NCI-H1417 treated with DMSO at 0.1 percent for 48 hours (cell line): ENCODE data around the gene TBXA2R.
"Not testable (repeated sequence)": the region's sequence is repeated elsewhere in the genome, so short reads cannot be mapped to it uniquely, and the experiment has no call there.

Source experiments
- DNase-seq: peaks from one replicate; lab custom pipeline; 2025; lab: John Stamatoyannopoulos, UW

The TBXA2R gene

GRCh38 chr19:3605361-3605760, 1.3 kb downstream of the TBXA2R start:
- DNase-seq, result no peak

- DNase-seq, result no peak
These were observed 1.7 kb downstream of the TBXA2R start for GRCh38 chr19:3604987-3605343.

DNA sequence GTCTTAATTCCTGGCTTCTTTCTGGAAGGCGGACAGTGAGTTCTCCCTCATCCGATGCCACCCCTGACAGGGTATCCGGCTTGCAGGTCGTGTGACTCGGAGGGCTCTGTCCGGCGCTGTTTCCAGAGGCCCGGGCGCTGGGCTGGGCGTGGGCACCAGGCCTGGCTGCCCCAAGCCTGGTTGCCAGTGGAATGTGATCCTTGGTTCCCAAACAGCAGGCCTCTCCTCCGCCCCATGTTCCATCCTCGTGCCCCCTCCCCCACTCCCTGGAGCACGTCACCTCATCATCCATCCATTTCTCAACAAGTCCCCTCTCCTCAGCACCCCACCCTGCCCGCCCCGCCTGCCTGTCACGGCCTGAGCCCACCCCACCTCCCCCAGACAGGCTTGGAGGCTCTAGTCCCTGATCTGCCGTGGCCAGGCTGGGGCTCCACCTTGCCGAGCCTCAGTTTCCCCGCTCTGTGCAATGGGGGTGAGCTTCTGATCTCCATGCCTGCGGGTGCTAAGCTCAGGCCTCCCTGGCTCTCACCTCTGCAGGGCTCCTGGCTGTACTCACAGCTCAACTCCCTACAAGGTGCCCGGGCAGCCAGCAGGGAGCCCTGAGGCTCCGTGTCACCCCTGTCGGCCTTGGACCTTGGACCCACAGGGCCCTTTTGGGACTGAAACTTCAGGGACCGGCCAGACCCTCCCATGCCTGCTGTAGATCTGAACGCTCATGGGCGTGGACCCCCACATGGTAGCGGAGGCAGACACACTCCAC, 2.3 kb downstream of the TBXA2R start:
- DNase-seq, result no peak

- DNase-seq, result no peak
These were observed 3.4 kb downstream of the TBXA2R start for GRCh38 chr19:3603121-3603811.

DNA sequence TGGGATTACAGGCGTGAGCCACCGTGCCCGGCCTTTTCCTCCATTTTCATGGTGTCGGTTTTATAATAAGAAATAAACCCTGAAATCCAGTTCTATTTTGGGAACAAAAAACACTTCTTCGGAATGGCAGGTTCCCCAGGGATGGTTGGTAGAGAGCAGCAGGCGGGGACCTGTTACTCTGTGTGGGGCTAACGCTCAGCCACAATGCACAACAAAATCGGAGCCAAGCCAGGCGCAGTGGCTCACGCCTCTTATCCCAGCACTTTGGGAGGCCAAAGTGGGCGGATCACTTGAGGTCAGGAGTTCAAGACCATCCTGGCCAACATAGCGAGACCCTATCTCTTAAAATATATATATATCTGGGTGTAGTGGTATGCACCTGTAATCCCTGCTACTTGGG, 5.7 kb downstream of the TBXA2R start:
- DNase-seq, result no peak

GRCh38 chr19:3599776-3600187, 6.9 kb downstream of the TBXA2R start:
- DNase-seq, result no peak

DNA sequence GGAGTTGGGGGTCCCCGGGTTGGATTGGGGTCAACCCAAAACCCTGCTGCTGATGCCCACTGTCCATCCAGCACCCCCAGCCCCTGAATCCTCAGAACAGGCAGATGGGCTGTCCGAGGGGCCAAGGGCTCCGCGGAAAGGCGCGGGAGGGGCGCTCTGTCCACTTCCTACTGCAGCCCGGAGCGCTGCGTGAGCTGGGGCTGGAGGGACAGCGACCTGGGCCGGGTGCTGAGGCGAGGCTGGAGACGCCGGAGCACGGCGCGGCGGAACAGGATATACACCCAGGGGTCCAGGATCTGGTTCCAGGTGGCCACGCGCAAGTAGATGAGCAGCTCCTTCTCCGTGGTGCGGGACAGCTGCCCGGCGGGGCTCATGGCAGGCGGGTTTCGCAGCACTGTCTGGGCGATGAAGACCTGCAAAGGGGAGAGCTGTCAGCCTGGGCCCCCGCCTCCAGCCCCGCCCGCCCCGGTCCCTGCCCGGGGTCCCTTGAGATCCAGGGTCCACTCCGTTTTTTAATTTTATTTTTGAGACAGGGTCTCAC, 11.1 kb downstream of the TBXA2R start:
- DNase-seq, result no peak

GRCh38 chr19:3593156-3593555, 13.5 kb downstream of the TBXA2R start:
- DNase-seq, result no peak

DNA sequence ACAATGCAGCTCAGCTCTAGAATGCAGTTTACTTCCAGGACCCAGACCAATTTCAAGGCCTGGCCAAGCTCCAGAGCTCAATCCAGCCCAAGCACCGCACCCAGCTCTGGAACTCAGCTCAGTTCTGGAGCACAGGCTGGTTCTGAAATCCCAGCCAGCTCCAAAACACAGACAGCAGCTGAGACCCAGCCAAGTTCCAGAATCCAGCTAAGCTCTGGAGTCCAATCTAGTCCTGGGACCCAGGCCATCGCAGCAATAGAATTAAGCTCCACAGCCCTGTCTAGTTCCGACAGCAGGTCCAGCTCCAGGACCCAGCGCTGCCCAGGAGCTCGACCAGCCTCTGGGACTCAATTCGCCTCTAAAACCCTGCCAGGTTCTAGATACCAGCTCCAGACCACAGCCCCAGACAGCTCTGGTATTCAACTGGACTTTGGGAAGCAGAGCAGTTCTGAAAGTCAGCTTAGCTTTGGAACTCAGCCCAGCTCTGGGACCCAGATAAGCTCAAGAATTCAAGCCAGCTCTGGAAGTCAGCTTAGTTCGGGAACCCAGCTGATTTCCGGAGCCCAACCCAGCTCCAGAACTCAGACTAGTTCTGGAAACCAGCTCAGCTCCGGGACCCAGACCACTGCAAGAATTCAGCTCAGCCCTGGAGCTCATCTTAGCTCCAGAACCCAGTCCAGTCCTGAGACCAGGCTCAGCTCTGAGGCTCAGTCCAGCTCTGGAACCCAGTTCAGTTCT, 14.6 kb downstream of the TBXA2R start:
- DNase-seq, result no peak

DNA sequence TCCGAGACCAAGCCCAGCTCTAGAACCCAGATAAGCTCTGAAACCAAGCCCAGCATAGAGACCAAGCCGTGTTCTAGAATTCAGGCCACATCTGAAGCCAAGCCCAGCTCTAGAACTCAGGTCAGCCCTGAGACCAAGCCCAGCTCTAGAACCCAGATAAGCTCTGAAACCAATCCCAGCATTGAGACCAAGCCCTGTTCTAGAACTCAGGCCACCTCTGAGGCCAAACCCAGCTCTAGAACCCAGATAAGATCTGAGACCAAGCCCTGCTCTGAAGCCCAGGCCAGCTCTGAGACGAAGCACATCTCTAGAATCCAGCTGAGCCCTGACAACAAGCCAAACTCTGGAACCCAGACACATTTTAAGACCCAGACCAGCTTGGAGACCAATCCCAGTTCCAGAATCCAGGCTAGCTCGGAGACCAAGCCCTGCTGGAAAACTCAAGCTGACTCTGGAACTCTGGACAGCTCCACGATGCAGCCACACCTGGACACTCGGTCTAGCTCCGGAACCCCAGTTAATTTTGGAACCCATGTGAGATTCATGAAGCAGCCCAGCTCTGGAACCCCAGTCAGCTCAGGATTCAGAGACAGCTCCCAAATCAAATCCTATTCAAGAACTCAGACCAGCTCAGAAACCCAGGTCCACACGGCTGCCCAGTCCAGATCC, 15.6 kb downstream of the TBXA2R start:
- no peak for DNase-seq

DNA sequence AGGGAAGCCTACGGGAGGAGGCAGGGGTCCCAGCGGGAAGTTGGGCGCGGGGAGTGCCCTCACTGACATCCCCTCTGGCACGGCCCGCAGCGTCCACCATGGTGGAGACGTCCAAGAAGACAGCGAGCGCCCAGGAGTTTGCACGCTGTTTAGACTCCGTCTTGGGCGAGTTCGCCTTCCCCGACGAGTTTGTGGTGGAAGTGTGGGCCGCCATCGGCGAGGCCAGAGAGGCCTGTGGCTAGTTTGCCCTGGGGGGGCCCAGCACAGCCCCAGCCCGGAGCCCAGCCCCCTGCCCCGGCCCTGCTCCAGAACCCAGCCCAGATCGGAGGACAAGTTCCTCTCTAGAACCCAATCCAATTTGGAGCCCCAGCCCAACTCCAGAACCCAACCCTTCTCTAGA, 16.7 kb downstream of the TBXA2R start:
- no peak for DNase-seq

DNA sequence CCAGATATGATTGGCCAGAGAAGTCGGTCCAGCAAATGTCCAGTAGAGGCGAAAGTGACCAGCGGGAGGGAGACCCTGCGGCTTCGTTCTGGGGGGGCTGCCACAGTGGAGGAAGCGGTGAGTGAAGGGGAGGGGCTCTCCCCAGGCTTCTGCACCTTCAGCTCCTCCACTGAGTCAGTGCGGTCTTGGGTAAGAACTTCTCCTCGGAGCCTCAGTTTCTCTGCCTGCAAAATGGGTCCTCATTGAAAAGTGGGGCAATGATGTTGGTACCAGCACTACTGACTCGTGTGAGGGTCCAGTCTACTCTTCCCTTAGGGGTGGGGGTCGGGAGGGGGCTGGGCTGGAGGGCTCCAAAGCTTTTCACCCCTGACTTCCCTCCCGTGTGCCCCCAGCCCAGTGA, 17.2 kb downstream of the TBXA2R start:
- DNase-seq, result no peak

DNA sequence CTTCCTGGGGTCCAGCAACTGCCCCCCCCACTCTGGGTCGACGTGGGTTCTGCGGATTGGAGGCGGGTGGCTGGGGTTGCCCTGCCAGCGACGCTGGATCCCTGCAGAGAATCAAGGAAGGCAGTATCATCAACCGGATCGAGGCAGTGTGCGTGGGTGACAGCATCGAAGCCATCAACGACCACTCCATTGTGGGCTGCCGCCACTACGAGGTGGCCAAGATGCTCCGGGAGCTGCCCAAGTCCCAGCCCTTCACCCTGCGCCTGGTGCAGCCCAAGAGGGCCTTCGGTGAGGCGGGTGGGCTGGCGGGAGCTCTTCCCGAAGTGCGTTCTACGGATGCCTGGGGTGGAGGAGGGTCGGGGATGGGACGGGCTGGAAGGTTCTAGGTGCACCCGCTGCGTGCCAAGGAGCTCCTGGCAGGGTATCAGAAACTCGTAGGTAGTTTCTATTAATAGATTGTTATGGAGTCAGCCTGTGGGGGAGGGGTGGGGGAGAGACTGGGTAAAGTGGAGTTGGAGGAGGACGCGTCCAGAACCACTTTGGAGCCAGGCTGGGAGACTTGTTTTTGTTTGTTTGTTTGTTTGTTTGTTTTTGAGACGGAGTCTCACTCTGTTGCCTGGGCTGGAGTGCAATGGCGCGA, 19.8 kb downstream of the TBXA2R start:
- no peak for DNase-seq

DNA sequence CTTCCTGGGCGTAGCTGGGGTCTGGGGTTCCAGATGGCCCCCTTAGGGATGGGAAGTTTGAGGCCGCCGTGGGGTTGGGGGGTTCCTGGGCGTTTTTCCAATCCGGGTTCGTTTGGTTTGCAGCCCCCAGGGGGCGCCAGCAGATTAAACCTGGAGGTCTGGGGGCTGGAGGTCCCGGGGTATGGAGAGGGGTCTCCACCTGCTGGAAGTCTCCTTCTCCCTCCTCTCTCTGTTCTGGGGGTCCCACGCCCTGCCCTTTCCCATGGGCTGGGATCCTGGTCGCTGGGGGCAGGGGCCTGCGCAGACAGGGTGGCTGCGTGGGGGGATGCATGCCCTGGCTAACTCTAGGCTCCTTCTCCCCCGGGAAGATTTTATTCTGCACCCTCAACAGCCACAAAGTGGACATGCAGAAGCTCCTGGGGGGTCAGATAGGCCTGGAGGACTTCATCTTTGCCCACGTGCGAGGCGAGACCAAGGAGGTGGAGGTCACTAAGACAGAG, 20.5 kb downstream of the TBXA2R start:
- DNase-seq, result no peak

DNA sequence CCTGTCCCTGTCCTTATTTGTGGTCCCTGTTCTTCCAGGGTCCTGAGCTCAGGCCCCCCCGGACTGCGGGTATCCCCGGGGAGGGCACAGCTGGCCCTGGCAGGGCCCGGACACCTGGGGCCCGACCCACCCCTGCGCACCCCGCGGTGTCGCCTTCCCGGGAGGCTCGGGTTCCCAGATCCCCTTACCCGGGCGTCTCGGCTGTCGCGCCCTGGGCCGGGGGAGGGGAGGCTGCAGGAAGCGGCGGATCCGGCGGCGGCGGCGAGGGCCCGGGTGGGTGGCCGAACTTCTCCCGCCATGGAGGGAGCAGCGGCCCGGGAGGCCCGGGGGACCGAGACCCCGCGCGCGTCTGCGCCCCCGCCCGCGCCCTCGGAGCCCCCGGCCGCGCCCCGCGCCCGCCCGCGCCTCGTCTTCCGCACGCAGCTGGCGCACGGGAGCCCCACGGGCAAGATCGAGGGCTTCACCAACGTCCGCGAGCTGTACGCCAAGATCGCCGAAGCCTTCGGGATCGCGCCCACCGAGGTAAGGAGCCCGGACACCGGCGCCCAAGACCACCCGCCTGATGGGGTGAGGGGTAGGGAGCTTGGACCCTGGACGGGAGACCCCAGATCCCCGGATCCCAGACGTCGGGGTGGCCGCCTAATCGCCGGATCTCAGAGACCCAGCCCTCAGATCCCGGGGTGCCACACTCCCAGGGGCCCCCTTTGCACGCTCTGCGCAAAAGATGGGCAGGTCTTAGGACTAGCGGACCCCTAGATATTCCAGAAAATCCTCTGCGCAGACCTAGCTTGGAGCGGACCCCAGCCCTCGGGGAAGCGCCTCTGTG, 21.2 kb downstream of the TBXA2R start, which contains the start of gene GIPC3:
GIPC3 (plus strand) TSS at position 178 of the 826 bp plus-strand sequence; CDS start at position 298, 120 bp downstream.
- DNase-seq, result no peak

- not testable (repeated sequence) for DNase-seq
These were observed 22.5 kb downstream of the TBXA2R start for GRCh38 chr19:3584036-3584802.

DNA sequence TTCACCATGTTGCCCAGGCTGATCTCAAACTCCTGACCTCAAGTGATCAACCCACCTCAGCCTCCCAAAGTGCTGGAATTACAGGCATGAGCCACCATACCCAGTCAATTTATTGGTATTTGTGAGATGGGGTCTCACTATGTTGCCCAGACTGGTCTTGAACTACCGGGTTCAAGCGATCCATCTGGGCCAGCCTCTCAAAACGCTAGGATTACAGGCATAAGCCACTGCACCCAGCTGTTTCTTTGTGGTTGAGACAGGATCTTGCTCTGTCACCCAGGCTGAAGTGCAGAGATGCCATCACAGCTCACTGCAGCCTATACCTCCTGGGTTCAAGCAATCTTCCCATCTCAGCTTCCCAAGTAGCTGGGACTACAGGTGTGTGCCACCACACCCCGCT, 24.9 kb downstream of the TBXA2R start:
- DNase-seq, result not testable (repeated sequence)

GRCh38 chr19:3580156-3580934, 26.3 kb downstream of the TBXA2R start:
- DNase-seq, result no peak

DNA sequence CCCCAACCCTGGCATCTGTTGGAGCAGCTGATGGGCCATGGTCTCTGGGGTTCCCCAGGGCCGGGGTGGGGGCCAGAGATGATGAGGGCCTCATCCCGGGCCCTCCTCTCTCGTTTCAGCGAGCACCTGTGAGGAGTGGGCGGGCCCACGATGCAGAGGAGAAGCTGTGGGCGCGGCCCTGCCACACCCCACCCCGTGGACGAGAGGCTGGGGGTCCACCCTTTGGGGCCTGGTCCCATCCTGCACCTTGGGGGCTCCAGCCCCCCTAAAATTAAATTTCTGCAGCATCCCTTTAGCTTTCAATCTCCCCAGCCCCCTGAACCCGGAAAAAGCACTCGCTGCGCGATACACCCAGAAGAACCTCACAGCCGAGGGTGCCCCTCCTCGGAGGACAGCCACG, 28.3 kb downstream of the TBXA2R start:
- no peak for DNase-seq
